Skin epidermis (tissue), 12 donors: ENCODE results near the gene DDB1.
"Not testable (repeated sequence)": the region's sequence is repeated elsewhere in the genome, so short reads cannot be mapped to it uniquely, and the experiment has no call there.

Experiments used
- H3K27ac ChIP-seq, 21 experiments: fragments of 200-600 bp; sonication (generic) in 11 of 21; one replicate each; pipeline ENCODE4 v1.5.0; 2020; ENCODE audit warnings: mild to moderate bottlenecking in 3 of 21, inconsistent platforms in 2 of 21, moderate library complexity in 2 of 21
- H3K4me3 ChIP-seq, 7 experiments: fragments of 200-600 bp; sonication (generic) in 2 of 7; one replicate each; pipeline ENCODE4 v1.5.0; 2020; ENCODE audit warnings: inconsistent platforms in 2 of 7, mild to moderate bottlenecking in 2 of 7, moderate library complexity in 1 of 7

Gene DDB1

GRCh38 chr11:61252332-61252731 lies 80.6 kb downstream of the DDB1 start:
- not testable (repeated sequence) for H3K4me3 ChIP-seq, H3K27ac ChIP-seq

- not testable (repeated sequence) for H3K27ac ChIP-seq, H3K4me3 ChIP-seq
These were observed 81.8 kb downstream of the DDB1 start for GRCh38 chr11:61250796-61251765.
